Measurements from ENCODE around the gene ZNF816.
"Not testable (repeated sequence)": the region's sequence is repeated elsewhere in the genome, so short reads cannot be mapped to it uniquely, and the experiment has no call there.

Gene ZNF816

GRCh38 chr19:52946322-52947310 lies 16.1 kb downstream of the ZNF816 start:
- H3K36me3 ChIP-seq (ENCODE audit: insufficient read depth, insufficient read length, low read length), result peaks cover 26% of the 10 kb centered on the region
- no peaks in the 10 kb centered on the region for H3K4me1 ChIP-seq (ENCODE audit: insufficient read depth, insufficient read length)
- no peaks in the 10 kb centered on the region for H3K27me3 ChIP-seq (ENCODE audit: insufficient read depth, insufficient read length)
- peaks cover 44% of the 10 kb centered on the region for H3K9me3 ChIP-seq (ENCODE audit: insufficient read depth, low read length)
- H3K9ac ChIP-seq (ENCODE audit: insufficient read length, low read depth), result no peak overlapping the region
- no peak for TF ChIP-seq YY1 (IDR thresholded peaks at IDR 0.05; ENCODE audit: insufficient read depth, insufficient read length)
- no peak for TF ChIP-seq SUZ12 (IDR thresholded peaks at IDR 0.05; ENCODE audit: extremely low read depth, insufficient read depth, insufficient read length)
- TF ChIP-seq ZNF274 (IDR thresholded peaks at IDR 0.05; ENCODE audit: low read depth, low read length), result no peak
- DNase-seq (ENCODE audit: low read depth, low spot score), result no peak
- H3K4me3 ChIP-seq (ENCODE audit: insufficient read length, low read depth), result no peak overlapping the region

- DNase-seq (ENCODE audit: low read depth, low spot score), result no peak
- H3K9ac ChIP-seq (ENCODE audit: insufficient read length, low read depth), result no peak overlapping the region
- peaks cover 18% of the 10 kb centered on the region for H3K36me3 ChIP-seq (ENCODE audit: insufficient read depth, insufficient read length, low read length)
- no peaks in the 10 kb centered on the region for H3K4me1 ChIP-seq (ENCODE audit: insufficient read depth, insufficient read length)
- no peaks in the 10 kb centered on the region for H3K27me3 ChIP-seq (ENCODE audit: insufficient read depth, insufficient read length)
- H3K9me3 ChIP-seq (ENCODE audit: insufficient read depth, low read length), result peaks cover 36% of the 10 kb centered on the region
- no peak overlapping the region for H3K4me3 ChIP-seq (ENCODE audit: insufficient read length, low read depth)
- no peak for TF ChIP-seq SUZ12 (IDR thresholded peaks at IDR 0.05; ENCODE audit: extremely low read depth, insufficient read depth, insufficient read length)
- no peak for TF ChIP-seq YY1 (IDR thresholded peaks at IDR 0.05; ENCODE audit: insufficient read depth, insufficient read length)
These were observed 16.9 kb downstream of the ZNF816 start for GRCh38 chr19:52945652-52946321.

GRCh38 chr19:52944703-52945493 lies 17.8 kb downstream of the ZNF816 start:
- DNase-seq (ENCODE audit: low read depth, low spot score); H3K9ac ChIP-seq (ENCODE audit: insufficient read length, low read depth); H3K4me3 ChIP-seq (ENCODE audit: insufficient read length, low read depth); H3K36me3 ChIP-seq (ENCODE audit: insufficient read depth, insufficient read length, low read length); H3K27me3 ChIP-seq (ENCODE audit: insufficient read depth, insufficient read length); H3K4me1 ChIP-seq (ENCODE audit: insufficient read depth, insufficient read length): not testable (repeated sequence)
- peaks cover 27% of the 10 kb centered on the region for H3K9me3 ChIP-seq (ENCODE audit: insufficient read depth, low read length)

GRCh38 chr19:52943884-52944643 lies 18.6 kb downstream of the ZNF816 start:
- Histone ChIP-seq H3K27me3 (ENCODE audit: insufficient read depth, insufficient read length) (no peaks in the 10 kb centered on the region), H3K9ac (ENCODE audit: insufficient read length, low read depth) (no peak overlapping the region), H3K36me3 (ENCODE audit: insufficient read depth, insufficient read length, low read length) (peaks cover 4% of the 10 kb centered on the region), H3K9me3 (ENCODE audit: insufficient read depth, low read length) (peaks cover 19% of the 10 kb centered on the region), H3K4me1 (ENCODE audit: insufficient read depth, insufficient read length) (no peaks in the 10 kb centered on the region), H3K4me3 (ENCODE audit: insufficient read length, low read depth) (no peak overlapping the region)
- DNase-seq (ENCODE audit: low read depth, low spot score), result no peak
- TF ChIP-seq YY1 (IDR thresholded peaks at IDR 0.05; ENCODE audit: insufficient read depth, insufficient read length) (no peak), SUZ12 (IDR thresholded peaks at IDR 0.05; ENCODE audit: extremely low read depth, insufficient read depth, insufficient read length) (no peak), ZNF274 (IDR thresholded peaks at IDR 0.05; ENCODE audit: low read depth, low read length) (no peak)

- Histone ChIP-seq H3K4me1 (ENCODE audit: insufficient read depth, insufficient read length) (no peaks in the 10 kb centered on the region), H3K4me3 (ENCODE audit: insufficient read length, low read depth) (no peak overlapping the region), H3K9ac (ENCODE audit: insufficient read length, low read depth) (no peak overlapping the region), H3K9me3 (ENCODE audit: insufficient read depth, low read length) (peaks cover 11% of the 10 kb centered on the region), H3K36me3 (ENCODE audit: insufficient read depth, insufficient read length, low read length) (peaks cover 3% of the 10 kb centered on the region), H3K27me3 (ENCODE audit: insufficient read depth, insufficient read length) (no peaks in the 10 kb centered on the region)
- no peak for DNase-seq (ENCODE audit: low read depth, low spot score)
- TF ChIP-seq ZNF274 (IDR thresholded peaks at IDR 0.05; ENCODE audit: low read depth, low read length) (no peak), SUZ12 (IDR thresholded peaks at IDR 0.05; ENCODE audit: extremely low read depth, insufficient read depth, insufficient read length) (no peak), YY1 (IDR thresholded peaks at IDR 0.05; ENCODE audit: insufficient read depth, insufficient read length) (no peak)
These were observed 19.4 kb downstream of the ZNF816 start for GRCh38 chr19:52943134-52943883.

GRCh38 chr19:52942386-52943133 lies 20.1 kb downstream of the ZNF816 start:
- no peak for TF ChIP-seq ZNF274 (IDR thresholded peaks at IDR 0.05; ENCODE audit: low read depth, low read length)
- Histone ChIP-seq H3K4me1 (ENCODE audit: insufficient read depth, insufficient read length) (no peaks in the 10 kb centered on the region), H3K9me3 (ENCODE audit: insufficient read depth, low read length) (peaks cover 5% of the 10 kb centered on the region; the same call in 1 of the 2 replicates), H3K36me3 (ENCODE audit: insufficient read depth, insufficient read length, low read length) (peaks cover 3% of the 10 kb centered on the region), H3K9ac (ENCODE audit: insufficient read length, low read depth) (peak overlapping the region; percentile 80), H3K4me3 (ENCODE audit: insufficient read length, low read depth) (peak overlapping the region; percentile 59), H3K27me3 (ENCODE audit: insufficient read depth, insufficient read length) (no peaks in the 10 kb centered on the region)
- no peak for DNase-seq (ENCODE audit: low read depth, low spot score)
